Mucosa of gallbladder (tissue), 1 donor: Measurements from ENCODE around the gene AQP12B. TPM values are rescaled to one million over a fixed set of nuclear protein-coding genes. Genes with fewer than 3 reads are reported as not detected.
"Not testable (repeated sequence)": the region's sequence is repeated elsewhere in the genome, so short reads cannot be mapped to it uniquely, and the experiment has no call there.

Experiments used
- DNase-seq: peaks from one replicate; pipeline ENCODE4 v3.0.0-alpha.2; 2020; ENCODE audit warnings: low spot score
- total RNA-seq: library from RNA; stranded (reverse); gene quantifications from one replicate; pipeline ENCODE4 v1.2.1, GENCODE V29; 2021
- donor health status: DM: no; HTN: no; CAD: no.

The AQP12B gene
- total RNA-seq, 1 donor from 2014 or later = not detected

DNA sequence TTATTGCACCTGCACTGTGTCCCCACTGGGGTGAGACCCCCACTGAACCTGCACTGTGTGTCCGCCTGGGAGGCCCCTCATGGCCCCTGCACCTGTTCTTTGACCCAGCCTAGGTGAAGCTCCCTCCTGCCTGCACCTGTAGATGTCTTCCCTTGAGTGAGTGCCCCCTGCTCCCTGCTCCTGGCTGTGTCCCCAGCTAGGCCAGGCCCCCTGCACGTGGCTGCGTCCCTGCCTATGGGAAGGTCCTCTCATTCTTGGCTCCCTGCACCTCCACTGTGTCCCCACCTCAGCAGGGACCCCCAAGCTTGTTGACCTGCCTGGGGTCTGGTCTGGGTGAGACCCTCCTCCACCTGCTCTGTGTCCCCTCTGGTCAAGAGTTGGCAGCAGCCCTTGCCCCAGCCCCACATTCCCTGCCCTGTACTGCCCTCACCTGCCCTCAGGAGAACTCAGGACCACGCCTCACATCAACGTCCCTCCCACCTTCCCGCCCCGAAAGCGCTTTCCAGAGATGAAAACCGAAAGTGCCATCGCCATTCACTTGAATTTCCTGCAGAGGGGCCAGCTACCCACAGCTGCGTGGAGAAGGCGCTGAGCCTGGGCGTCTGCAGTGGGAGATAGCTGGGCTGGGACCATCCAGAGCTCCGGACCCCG lies 769 bp upstream of the AQP12B start:
- DNase-seq = not testable (repeated sequence)

DNA sequence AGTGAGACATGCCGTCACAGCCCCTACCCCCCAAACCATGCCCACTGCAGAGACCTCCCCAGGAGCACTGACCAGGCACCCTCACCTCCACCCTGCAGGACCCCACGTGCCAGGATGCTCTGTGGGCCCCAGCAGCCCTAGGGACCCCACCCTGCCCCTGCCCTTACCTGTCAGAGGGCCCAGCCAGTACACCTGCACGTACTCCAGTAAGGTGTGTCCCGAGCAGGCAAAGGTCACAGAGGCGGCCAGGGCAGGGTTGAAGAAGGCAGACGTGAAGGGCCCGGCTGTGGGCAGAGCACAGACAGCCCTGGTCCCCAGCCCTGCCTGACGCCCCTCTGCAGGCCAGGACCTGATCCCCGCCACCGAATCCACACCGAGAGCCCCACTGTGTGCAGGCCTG lies 2.5 kb downstream of the AQP12B start:
- DNase-seq = not testable (repeated sequence)

DNA sequence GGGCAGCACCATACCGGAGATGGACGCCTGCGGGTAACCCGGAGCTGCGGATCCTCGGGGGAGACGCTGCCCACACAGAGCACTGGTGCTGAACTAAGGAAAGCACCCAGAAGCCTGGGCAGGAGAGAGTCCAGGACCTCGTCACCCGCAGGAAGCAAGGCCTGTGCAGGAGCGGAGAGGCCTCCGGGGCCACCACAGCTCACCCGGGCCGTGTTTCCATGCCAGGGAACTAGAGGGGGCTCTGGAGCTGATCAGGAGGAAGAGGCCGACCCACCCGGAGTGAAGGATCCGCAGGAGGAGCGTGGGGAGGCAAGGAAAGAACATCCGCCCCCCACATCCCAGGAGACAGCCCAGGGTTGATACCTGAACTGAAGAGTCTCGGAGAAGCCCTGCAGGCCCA lies 3.8 kb downstream of the AQP12B start:
- not testable (repeated sequence) for DNase-seq

DNA sequence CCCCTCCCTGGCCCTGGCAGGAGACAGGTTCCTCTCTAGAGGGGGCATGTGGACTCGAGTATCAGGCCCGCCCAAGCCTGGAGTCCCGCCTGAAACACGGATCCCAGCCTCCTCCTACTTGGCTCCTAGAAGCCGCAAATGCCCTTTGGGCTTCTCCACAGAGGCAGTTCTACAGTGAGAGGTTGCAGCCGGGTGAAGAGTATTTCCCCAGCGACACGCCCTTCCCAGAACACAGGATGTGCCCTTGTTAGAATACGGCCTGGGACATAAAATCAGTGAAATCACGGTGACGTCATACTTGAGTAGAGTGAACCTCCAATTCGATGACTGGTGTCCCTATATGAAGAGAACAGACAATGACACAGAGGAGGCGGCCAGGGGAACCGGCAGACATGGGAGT lies 4.6 kb downstream of the AQP12B start:
- not testable (repeated sequence) for DNase-seq

DNA sequence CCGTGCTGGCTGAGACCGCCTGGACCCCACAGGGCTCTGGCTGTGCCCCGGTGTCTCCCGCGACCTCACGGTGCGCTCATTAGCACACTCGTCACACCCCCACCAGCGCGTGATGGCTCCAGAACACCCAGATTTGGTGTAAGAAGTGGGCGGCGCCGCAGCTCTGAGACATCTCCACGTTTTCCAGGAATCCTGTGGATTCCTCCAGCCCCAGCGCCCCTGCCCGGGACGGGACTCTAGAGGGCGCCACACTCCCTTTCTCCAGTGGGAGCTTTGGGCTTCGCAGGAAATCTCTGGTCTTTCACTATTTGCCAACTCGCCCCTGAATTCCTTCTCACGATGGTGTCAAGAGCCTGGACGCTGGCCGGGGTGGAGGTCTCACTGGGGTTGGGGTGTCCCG lies 7.3 kb downstream of the AQP12B start:
- DNase-seq = not testable (repeated sequence)

DNA sequence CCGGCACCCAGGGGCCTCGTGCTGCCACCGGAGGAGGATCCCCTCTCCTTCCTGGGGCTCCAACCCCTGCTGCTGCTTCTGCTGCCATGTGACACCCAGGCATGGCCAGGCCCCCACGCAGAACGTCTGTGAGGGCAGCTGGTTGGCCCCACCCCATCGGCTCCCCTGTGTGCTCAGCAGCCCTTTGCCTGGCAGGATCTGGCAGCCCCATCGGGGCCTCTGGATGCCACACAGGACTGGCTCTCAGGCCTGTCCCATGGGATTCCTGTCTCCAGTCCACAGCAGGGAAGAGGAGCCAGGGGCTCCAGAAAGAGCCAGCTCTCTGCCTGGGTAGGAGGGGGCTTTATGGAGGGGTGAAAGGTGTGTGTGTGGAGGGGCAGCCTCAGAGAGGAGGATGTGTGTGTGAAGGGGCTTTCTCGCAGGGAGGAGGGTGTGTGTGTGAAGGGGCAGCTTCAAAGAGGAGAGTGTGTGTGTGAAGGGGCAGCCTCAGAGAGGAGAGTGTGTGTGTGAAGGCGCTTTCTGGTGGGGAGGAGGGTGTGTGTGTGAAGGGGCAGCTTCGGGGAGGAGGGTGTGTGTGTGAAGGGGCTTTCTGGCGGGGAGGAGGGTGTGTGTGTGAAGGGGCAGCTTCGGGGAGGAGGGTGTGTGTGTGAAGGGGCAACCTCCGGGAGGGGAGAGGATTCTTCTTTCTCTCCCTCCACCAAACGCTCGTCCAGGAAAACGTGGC lies 8.1 kb downstream of the AQP12B start:
- DNase-seq = not testable (repeated sequence)

DNA sequence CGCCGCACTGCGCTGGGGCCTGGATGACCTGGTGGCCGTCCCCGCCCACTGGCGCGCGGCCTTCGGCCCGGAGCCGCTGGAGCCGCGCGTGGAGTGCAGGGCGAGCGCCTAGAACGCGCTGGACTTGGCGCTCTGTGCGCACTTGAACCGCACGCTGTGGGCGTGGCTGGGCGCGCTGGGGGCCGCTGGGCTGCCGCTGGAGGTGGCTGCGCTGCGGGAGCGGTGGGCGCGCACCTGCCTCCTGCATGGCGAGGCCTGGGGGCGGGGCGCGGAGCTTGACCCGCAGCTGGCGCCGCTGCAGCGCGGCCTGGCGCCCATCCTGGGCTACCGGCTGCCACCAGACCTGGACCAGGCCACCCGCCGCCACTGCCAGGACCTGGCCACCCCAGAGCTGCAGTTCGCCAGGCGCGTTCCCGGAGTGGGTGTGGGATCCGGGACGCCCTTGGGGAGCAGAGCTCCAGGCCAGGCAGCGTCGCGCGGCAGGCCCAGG lies 9.9 kb downstream of the AQP12B start:
- no peak for DNase-seq

DNA sequence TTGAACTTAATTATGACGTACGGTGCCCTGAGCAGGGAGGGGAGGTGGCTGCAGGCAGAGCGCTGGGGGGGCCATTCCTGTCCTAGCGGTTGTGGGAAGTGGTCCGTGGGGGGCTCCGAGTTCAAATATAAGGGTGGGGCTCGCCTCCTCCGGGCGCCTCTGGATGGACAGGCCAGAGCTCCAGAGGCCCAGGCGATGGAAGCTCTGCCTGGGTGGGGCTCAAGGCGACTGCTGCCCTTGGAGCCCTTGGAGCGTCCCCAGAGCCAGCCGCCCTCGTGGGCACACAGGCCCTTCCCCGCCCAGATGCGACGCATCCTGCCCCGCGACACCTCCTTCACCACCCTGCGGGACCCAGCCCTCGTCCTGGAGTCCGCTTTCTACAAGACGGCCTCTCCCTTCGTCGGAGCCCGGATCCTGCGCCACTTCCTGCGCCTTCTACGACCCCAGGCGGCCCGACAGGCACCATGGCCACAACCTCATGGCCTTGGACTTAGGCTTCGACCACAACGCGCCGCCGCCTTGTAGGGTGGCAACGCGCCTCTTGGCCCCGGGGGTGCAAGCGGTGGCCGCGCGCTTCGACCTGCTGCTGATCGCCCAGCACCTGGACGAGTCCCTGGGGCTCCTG lies 10.5 kb downstream of the AQP12B start:
- DNase-seq = no peak

DNA sequence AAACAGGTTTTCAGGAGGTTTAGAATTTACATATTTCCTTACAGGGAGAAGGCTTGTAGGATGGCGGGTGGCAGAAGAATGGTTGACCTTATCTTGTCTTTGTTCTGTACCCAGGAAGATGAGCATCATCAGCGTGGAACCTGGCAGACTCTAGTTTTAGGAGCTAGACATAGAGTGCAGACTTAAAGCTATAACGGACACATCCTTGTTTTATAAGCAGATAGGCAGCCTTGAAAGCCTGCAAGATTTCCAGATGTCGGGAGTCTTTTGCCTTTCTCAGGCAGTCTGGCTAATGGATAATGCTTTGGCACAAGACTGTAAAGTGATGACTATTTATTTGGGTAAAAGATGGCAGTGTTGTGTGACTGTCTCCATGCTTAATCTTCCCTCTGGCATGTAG lies 11.7 kb downstream of the AQP12B start:
- DNase-seq = no peak

DNA sequence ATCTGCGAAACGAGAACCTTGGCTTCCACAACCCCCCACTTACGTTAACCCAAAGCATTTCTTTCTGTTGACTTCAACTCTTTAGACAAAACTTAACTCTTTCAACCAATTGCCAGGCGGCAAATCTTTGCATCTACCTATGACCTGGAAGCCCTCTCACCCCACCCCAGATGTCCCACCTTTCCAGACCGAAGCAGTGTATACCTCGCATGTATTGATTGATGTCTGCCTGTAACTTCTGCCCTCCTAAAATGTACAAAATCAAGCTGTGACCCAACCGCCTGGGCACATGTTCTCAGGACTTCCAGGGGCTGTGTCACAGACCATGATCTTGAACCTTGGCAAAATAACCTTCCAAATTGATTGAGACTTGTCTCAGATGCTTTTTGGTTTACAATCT lies 12.3 kb downstream of the AQP12B start:
- no peak for DNase-seq

DNA sequence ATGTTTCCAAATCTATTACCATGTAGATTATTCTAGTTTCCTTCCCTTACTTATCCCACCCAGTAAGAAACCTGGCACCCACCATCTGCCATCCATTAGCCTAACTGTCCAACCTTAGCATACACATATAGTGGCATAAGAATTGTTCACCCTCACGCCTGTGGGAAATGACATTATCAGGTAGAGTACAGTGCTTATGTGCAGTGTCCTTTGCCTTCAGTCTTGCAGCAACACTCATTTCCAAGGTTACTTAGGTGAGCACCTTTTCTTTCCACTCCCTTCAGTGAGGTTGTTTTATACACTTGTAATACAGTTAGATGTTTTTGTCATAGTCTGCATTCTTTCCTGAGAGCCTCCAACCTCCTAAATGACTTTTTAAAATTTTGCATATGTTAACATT lies 18.1 kb downstream of the AQP12B start:
- DNase-seq = no peak

DNA sequence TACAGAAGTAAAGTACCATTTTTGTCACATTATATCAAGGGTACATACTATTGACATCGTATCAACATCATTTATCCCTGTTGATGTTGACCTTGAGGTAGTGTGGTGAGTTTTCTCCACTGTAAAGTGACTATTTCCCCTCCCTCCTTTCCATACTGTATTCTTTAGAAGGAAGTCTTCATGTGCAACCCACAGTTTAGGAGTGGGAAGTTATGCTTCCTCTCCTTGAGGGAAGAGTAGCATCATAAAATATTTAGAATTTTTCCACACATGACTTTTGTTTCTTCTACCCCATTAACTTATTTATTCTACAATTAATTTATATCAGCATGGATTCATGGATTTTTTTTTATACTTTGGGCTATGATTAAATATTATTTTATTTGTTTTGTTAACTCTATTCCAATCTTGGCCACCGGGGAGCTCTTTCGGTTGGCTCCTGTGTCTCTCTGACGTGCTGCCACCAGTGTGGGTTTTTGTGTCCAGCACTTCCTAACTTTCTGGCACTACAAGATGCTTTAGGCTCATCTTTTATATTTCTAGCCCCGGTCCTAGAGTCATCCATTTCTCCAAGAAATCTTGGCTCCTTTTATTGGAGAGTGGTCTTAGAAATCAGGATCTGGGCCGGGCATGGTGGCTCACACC lies 19.0 kb downstream of the AQP12B start:
- DNase-seq = no peak

DNA sequence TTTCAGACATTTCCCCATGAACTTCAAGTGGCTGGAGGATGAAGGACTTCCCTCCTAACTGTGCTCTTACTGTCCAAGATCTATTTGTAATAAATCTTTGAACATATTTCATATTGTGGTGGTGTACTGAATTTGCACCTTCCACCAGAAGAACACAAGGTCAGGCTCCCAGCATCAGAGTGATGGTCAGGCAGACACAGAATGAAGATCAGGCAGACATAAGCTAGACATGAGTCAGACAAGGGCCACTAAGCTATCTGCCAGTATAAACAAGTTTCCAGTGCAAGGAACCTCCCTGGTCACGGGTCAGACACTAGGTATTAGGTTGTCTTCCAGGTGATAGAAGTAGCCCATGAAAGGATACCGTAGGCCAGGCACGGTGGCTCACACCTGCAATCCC lies 20.0 kb downstream of the AQP12B start:
- DNase-seq = no peak

DNA sequence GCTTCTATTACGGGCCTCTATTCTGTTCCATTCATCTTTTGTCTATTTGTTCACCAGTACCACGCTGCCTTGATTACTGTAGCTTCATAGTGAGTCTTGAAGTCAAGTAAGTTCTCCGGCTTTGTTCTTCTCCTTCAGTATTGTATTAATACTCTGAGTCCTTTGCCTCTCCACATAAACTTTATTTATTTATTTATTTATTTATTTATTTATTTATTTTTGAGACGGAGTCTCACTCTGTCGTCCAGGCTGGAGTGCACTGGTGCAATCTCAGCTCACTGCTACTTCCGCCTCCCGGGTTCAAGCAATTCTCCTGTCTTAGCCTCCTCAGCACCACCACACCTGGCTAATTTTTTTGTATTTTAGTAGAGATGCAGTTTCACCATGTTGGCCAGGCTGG lies 22.8 kb downstream of the AQP12B start:
- not testable (repeated sequence) for DNase-seq

DNA sequence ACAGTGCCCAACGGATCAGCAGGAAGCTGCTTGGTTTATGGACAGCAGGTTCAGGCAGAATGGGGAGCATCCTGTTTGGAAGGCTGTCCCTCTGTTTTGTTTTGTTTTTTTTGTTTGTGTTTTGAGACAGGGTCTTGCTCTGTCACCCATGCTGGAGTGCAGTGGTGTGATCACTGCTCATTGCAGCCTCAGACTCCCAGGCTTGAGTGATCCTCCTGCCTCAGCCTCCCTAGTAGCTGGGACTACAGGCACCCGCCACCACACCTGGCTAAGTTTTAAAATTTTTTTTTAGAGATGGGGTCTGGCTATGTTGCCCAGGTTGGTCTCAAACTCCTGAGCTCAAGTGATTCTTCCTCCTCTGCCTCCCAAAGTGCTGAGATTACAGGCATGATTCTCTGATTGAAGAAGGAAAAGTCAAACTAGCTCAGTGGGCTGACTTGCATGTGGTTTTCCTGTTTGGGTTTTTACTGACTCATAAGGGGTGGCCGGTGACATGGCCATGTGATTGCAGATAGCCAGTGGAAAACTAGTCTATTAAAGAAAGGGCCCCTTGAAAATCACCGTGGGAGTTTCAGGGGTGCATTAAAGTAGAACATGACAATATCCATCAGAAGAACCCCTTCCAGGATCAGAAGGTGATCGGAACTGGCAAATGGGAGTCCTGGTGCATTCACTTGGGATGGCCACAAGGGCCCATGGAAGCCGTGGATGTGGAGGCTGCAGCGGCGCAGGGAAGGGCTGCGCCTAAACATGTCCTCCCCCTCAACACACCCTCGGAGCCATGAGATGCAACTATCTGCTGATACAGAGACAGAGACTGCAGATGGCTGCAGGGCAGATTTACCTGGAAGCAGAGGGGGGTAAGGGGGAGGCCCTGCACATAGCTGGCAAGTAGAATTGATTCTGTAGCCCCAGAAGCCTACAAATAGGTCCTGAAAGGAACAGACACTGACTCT lies 26.5 kb downstream of the AQP12B start:
- DNase-seq = no peak

DNA sequence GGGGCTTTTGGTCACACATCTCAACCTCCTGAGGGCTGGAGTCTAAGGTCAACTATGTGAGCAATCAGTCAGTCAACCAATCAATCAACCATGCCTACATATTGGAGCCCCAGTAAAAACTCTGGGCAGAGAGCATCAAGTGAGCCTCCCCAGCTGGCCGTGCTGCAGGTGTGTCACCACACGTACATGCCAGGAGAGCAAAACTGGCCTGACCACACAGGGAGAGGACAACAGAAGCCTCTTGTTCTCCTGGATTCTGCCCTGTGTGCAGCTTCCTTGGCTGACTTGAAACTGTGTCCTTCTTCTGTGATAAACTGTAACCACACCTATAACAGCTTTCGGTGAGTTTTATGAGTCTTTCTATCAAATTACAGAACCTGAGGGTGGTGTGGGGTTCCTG lies 31.5 kb downstream of the AQP12B start:
- DNase-seq = no peak

DNA sequence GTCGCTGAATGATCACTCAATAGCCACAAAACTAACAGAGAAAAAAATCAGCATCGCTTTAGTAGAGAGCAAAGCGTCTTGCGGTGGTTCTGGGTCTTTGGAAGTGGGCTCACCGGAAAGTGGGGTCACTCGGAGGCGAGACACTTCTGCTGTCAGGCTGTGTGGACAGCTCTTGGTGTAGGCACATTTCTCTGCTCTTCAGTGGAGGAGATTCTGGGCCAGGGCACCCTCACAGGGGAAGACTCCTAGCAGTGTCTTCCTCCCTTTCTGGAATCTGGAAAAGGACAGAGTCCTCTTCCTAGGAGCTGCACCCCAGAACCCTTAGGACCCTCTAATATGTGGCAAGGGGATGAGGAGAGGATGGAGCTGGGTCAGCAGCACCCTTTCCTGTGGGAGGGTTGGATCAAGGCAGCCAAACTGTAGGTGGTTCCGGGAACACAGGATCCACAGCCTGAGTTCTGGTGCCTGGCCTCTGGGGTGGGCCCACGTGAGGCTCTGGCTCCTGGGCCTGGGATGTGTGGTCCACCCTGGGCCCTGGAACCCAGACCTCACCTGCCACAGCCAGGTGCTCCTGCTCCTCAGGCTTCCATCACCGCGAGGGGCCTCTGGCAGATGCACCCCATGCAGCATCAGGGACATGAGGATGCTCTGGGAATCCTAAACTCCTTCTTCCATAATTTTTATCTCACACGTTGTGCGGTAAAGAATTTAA lies 32.3 kb downstream of the AQP12B start:
- peak; percentile 7 for DNase-seq

DNA sequence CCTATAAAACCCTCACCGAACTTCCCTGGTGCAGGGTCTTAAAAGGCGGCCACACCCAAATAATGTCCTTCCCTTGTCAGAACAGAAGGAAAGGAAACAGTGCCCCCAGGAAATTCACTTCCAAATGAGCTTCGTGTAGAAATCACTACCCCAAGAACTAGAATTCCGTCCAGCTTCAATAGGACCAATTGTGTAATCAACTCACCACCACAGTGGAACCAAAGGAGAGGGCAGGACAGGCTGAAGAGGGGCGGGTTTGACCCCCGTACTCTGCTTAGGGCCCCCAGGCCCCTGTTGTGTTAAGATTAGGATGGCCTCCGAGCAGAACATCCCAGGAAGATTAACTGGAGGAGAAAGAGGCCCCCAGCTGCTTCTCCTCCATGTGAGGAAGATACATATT lies 33.4 kb downstream of the AQP12B start:
- no peak for DNase-seq

DNA sequence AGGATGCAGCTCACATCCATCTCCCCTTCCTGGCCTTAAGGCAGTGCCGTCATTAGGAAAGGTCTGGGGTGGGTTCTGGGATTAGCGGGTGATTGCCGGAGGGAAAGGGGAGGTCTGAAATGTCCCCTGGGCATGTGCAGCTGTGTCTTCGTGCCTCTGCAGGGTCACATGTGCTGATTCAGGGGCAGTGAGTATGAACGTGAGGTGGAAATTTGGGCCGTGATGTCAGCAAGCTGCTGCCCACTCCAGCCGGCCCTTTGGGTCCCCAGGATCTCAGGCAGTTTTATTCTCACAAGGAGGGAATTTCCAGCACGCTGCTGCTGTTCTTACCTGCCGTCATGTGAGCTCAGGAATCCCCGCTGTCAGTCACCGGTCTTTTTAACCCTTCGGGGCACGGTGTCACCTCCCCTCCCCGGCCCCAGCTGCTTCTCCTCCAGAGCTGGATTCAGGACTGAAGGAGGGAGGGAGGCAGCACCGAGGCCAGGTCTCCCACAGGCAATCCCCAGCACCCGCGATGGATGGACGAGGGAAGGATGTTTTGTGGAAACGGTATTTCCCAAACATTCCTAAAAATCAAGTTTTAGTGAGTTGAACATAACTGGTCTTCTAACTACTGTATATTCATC lies 33.9 kb downstream of the AQP12B start:
- peak; percentile 8 for DNase-seq

DNA sequence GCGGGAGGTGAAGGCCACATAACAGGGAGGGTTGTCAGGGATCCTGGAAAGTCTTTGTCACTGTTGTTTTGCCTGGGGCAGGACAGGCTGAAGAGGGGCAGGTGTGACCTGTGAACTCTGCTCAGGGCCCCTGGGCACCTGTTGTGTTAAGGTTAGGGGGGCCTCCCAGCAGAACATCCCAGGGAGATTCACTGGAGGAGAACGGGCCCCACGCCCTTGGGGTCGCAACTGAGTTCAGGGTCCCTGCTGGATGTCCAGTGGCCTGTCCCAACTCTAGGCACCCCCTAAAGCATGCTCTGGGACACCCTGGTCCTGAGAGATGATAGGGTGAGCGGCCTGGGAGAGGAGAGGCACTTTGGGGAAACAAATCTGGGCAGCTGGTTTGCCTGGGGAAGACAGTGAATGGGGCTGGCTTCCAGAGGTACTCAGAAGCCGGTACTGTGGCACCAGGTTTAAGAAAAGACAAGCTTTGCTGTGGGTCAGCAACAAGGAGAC lies 34.5 kb downstream of the AQP12B start:
- DNase-seq = no peak
